Midbrain (tissue), 1 donor: ENCODE results near the gene PRKCE.

Source experiments
- DNase-seq: peaks from one replicate; lab custom pipeline; 2025; lab: John Stamatoyannopoulos, UW

Gene PRKCE

DNA sequence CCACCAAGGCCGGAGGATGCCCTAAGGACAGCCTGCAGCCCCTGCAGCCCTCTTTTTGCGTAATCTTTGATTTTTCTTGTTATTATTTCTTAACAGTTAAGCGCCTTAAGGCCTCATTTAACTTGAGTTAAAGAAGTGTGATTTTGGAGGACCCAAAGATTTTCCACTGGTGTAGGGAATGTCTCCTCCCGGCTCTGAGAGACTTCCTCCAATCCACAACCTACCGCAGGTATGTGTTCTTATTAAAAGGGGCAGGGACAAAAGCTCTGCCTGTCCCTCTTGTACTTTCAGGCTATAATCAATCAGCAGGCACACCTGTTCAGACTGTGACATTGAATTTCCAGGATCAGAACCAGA, 285.1 kb downstream of the PRKCE start:
- DNase-seq, result no peak

GRCh38 chr2:45937990-45938389, 286.5 kb downstream of the PRKCE start:
- no peak for DNase-seq

DNA sequence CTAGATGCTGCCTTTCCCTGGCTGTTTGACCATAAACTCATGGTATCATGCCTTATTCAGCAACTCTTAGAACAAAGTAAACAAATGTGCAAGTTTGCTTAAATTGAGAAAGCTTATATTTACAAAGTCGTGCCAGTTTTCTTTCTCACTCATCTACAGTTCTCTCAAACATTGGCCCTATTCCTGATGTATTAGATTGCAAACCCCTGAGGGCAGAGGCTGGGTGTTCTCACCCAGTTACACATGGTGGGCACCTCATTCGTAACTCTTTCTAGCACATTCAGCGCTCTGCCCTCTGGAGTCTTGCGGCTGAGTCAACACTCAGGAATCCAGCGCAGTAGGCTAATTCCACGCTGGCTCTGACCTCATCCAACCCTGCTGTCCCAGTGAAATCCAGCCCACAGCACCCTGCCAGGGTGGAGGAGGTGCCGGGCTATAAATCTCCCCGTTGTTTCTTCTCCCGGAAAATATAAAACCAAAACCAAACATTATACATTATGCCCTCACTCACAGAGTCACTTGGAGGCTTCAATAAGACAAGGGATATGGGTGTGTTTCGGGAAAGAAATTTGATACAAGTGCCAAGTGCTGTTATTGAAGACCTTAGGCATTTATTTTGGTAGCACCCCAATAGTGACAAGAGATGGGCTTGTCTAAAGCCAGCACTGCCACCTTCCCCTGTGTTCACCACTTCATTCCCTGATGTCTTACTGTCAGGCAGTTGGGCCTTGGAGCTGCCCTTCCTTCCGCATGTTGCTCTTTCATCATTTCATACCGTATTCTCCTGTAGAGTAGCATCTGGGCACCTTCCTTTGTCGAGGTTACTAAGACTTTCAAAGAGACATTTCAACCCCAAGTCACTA, 287.4 kb downstream of the PRKCE start:
- DNase-seq, result no peak

DNA sequence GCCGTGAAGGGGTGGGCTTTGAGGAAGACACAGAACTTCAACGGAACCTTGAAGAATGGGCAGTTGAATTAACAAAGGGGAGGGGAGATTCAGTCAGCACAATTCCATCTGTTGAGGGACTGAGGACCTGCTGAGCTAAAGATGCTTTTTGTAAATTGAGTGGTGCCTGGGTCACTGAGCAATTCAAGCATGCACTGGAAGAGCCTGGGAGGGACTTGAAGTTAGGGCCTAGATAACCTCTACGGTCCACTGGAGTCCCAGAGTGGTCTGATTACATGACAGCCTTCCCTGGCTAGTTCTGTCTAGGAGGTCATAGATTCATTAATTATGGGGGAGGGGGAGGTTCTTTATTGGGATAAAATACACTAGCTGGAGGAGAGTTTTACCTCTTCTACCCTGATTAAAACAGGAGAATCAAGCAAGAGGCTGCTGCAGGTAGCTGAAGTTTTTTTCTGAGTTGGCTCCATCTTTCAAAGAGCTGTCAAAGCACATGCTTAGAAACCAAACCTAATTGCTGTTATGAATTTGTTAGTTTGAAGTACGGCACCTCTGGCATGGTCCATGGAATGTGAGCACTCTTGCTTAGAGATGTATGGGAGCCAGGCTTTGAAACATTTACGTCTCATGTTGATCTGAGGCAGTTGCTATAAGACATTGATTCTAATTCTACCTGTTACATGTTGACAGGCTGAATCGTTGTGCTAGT, 290.2 kb downstream of the PRKCE start:
- DNase-seq, result no peak

- DNase-seq, result no peak
These were observed 290.8 kb downstream of the PRKCE start for GRCh38 chr2:45942237-45942738.

GRCh38 chr2:45943219-45944044, 292.0 kb downstream of the PRKCE start:
- DNase-seq, result no peak

- DNase-seq, result no peak
These were observed 292.6 kb downstream of the PRKCE start for GRCh38 chr2:45944074-45944473.

- DNase-seq, result no peak
These were observed 293.8 kb downstream of the PRKCE start for GRCh38 chr2:45945302-45945717.

GRCh38 chr2:45946023-45946422, 294.5 kb downstream of the PRKCE start:
- no peak for DNase-seq

GRCh38 chr2:45950606-45951005, 299.1 kb downstream of the PRKCE start:
- no peak for DNase-seq

DNA sequence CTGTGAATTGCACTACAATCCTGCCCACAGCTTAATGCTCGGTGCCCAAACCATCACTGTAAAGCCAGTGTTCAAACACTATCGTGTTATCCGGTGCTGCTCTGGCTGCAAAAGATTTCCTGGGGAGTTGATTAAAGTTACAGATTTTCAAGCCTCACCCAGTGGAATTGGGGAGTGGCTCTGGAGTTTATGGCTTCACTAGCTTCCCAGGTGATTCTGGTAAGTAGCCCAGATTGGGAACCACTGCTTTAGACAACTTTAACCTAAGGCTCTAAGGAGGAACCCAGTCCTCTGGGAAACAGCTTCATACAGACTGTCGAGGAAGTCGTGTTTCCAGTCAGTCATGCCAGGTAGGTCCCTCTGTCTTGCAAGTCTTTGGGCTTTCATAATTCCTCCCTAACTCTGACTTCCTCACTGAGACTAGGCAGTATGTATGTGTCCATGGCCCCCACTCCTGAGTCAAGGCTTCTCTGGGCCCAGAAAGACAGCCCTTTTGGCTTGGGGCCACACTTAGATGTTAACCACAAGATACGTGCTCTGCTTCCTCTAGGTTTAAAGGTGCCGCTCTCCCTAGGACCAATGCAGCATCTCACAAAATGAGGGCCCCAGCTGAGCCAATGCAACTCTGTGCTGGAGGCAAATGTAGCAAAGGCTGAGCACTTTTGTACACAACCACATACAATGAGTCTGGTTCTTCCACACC, 299.7 kb downstream of the PRKCE start:
- no peak for DNase-seq

- DNase-seq, result no peak
These were observed 301.1 kb downstream of the PRKCE start for GRCh38 chr2:45952591-45952990.

- no peak for DNase-seq
These were observed 302.0 kb downstream of the PRKCE start for GRCh38 chr2:45953376-45954027.

GRCh38 chr2:45954233-45954850, 302.9 kb downstream of the PRKCE start:
- DNase-seq, result no peak

DNA sequence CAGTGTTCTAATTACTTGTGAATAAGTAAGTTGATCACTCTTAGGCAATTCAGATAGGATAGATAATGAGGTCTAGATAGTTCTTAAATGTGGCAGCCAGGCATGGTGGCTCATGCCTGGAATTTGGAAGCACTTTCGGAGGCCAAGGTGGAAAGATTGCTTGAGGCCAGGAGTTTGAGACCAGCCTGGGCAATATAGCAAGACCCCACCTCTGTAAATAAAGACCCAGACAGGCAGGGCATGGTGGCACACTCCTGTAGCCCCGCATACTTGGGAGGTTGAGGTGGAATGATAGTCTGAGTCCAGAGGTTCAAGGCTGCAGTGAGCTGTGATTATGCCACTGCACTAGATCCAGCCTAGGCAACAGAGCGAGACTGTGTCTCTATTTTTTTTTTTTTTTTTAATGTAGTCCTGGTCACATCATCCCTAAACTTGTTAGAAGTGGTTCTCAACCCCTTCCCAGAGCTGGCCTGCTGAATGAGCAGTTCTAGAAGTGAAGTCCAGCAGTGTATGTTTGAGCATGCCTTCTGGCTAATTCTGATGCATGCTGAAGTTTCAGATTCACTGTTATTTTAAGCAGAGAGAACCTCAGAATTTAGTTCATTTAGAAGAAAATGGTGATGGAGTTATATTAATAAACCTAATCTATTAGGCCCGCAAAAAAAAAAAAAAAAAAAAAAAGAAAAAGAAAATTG, 306.2 kb downstream of the PRKCE start:
- DNase-seq, result no peak

- no peak for DNase-seq
These were observed 308.8 kb downstream of the PRKCE start for GRCh38 chr2:45960057-45960863.

DNA sequence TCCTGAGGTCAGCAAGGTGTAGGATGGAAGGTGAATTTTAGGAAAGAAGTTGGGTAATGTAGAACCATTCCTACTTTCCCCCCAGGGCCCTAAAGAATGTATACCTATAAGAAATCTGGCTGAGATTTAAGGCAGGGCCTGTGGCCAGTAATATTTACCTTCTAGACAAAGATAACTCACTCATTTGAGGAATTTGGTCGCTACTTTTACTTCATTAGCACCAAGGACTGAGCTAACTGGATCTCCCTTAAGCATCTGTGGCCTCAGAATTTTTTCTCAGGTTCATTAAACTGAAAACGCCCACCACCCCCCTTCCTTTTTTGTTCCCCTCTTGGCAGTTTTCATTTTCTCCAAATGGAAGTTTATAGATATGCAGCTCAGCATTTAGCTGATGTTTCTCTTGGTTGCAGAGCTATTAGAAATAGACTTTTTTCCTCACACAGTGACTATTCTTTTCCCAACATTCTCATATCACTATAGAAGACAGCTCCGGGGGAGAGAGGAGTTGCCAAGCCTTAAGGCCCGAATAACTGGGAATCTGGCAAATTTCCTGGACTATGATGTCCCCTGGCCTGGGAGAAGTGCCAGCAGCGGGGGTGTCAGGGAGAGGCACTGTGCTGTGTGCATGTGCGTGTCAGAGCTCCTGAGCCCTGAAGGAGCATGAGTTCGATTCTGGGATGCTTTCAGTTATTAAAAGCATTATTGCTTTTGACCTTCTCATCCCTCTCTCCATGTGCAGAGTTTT, 310.9 kb downstream of the PRKCE start:
- peak; percentile 44 for DNase-seq

DNA sequence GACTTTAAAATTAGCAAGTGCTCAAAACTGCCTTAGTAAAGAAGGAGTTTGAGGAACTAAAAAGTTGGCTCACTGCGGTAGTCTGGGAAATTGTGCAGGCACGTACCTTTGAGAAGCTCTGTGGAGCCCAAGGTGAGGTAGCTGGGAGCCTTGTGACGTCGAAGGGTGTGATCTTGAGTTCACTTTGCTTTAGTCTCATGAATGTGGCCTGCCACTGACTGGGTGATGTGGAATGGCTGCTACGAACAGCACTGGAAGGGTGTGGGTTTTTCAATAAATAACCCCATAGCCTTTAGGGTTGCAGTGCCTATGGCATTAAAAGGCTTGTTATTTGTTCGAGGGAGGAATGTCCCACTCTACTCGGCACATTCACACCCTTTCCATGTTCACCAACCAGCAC, 312.3 kb downstream of the PRKCE start:
- no peak for DNase-seq
